OCI-LY1 (cell line): ENCODE data around the gene FAM167B.

Experiments
- CTCF ChIP-seq: fragments of 200-600 bp; sonication (generic), shearing (Covaris generic); IDR thresholded peaks from 2 replicates; pipeline ENCODE4 v1.5.1; 2017; ENCODE audit warnings: mild to moderate bottlenecking, antibody characterized with exemption, low read length, moderate library complexity, mixed read lengths
- EZH2 ChIP-seq: fragments of 200-600 bp; sonication (generic), shearing (Covaris generic); IDR thresholded peaks from 2 replicates; pipeline ENCODE4 v1.8.0; 2017; ENCODE audit warnings: borderline replicate concordance, mixed run types, mild to moderate bottlenecking, antibody characterized with exemption, low read length, moderate library complexity, mixed read lengths

GRCh38 chr1:32201011-32201855 is 45.8 kb upstream of the FAM167B start:
- no peak; the same call in 1 of the 2 replicates for TF ChIP-seq CTCF
- TF ChIP-seq EZH2, result no peak
